GM21737 (cell line): ENCODE measurements around the gene RNU1-1.
"Not testable (repeated sequence)": the region's sequence is repeated elsewhere in the genome, so short reads cannot be mapped to it uniquely, and the experiment has no call there.

Source experiments
- ATAC-seq: cut with Tn5 transposase; IDR thresholded peaks from one replicate; pipeline ENCODE4 v1.9.1; 2021; ENCODE audit warnings: mild to moderate bottlenecking, moderate library complexity; ENCODE audit not compliant: unreplicated experiment

Gene RNU1-1

DNA sequence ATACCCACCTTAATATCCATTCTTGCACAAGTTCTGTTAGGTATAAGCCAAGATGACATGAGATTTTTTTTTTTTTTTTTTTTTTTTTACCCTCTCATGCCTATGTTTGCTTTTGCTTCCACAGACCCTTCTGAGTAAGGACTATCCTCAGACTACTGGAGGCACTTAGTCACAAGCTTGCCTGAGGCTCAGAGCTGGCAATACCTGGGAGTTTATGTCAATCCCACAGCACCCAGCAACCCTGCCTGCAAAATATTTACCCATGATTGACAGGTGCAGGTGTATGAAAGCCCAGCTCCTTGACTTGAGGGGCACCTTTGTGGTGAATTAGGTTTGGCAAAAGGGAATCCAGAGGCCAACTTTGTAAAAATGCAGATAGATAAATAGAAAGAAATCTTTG is 11.7 kb upstream of the RNU1-1 start:
- ATAC-seq = not testable (repeated sequence)

DNA sequence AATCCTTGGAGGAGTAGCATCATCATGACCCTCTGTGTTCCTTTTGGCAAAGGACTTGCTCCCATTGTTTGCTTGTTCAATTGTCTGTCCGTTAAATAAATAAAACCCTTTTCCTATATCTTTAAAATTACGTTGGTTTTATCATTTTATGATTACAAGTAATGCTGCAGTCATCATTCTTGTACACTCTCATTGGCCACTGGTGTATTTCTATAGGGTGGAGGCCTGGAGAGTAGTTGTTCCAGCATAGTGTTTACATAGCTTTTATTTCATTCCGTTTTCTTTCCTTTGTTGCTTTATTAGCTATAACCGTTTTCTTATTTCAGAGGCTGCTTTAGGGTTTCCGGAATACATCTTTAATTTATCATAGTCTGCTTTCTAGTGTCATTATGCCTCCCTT is 7.6 kb upstream of the RNU1-1 start:
- ATAC-seq = not testable (repeated sequence)

DNA sequence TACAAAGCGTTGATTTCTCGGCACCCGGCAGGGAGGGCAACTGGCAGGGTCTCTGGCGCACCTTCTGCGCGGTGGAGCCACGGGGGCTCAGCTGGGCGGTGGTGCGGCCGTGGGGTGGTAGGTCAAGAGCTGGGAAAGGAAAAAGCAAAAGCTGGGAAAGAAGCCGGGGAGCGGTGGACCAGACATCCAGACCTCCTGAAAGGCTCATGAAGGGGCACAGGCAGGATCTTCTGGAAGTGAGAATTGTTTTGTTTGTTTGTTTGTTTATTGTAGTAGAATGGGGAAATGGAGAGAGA is 7.2 kb upstream of the RNU1-1 start:
- ATAC-seq = no peak

DNA sequence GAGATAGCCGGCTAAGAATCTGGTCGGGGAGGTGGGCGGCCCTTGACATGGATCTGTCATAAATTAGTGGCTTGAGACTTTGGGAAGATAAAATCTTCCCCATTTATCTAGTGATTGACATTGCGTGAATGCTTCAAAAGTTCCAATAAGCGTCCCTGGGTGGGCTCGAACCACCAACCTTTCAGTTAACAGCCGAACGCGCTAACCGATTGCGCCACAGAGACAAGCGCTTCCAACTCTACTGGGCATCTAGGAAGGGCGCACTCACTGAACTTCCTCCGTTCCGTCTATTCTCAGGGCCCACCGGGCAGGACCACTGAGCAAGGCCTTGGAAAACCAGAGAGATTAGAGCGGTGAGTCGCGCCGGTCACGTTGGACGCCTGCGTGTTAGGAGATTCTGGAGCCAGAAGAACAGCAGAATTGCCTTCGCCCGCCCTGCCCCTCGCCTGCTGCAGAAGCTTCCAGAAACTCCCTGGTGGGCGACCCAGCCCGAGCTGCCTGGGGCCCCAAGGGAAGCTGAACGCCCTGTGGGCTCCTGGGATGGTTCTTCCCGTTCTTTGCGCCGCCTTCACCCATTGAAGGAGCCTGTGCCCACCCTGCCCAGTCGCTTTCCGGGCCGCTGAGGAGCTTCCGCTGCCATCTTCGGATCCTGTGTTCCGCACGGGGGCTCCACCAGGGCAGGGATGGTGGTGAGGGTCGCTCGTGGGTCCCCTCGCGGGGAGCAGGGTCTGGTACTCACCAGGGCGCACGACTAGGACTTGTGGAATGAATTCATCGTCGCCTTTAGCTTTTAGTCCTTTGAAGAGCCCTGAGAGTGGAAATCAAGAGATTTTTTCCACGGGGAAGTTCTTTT is 6.6 kb upstream of the RNU1-1 start:
- ATAC-seq = not testable (repeated sequence)

DNA sequence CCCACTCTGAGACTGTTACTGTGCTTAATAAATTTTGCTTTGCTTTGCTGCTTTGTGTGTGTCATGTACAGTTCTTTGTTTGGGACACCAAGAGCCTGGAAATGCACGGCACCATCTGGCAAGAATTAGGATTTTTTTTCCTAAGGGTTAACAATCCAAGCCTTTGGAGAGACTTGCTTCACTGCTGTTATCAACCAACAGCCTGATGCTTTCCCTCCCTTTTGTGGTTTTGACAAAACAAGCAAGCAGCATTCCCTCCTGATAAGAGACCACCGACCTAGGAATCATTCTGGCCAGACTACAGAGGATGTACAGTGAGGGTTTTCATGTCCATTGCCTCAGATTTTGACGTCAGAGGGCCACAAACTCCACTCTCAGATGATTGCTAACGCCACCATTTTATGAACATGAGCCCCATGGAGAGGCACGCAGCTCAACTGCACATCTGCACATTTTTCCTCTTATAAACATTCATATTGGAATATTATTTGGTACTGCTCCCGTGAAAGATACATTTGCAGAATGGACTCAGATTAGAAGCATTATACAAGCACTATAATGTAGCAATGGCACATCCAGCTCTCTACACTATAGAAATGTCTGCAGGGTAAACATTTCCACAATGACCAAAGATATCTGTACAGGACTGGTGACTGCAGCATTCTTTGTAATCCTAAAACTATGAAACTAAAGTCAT is 5.3 kb upstream of the RNU1-1 start:
- not testable (repeated sequence) for ATAC-seq

DNA sequence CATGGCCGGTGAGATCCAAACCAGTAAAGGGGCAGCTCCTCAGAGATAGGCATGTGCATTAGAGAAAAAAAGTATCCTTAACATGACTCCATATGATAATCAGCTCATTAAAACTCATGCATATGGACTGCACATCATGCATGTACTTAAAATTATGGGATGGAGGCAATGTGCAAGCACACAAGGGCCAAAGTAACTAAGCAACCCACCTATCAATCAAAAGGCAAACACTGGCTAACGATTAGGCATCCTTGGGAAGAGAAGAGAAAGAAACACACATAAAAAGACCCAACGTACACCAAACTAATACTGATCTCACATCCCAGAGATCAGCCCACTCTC is 4.8 kb upstream of the RNU1-1 start:
- not testable (repeated sequence) for ATAC-seq

DNA sequence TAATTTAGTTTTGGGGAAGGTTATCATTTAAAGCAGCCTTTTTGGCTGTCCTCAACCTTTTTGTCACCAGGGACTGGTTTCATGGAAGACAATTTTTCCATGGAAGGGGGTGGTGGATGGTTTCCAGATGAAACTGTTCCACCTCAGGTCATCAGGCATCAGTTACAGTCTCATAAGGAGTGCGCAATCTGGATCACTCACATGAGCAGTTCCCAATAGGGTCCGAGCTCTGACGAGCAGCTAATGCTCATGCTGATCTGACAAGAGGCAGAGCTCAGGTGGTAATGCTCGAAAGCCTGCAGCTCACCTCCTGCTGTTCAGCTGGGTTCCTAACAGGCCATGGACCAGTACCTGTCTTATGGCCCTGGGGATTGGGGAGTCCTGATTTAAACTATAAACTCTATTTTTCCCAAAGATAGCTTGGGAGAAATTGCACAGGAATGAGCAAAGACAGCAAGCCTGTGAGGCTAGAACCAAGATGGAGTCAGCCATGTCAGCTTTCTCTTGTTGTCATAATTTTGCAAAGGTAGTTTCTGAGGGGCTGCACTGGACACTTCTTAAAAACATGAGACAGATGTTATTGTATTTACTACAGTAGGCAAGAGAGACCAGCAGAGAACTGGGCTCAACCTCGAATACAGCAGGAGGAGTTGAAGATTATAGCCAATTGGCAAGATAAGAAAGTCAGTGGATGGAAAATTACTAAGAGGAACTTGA is 2.8 kb upstream of the RNU1-1 start:
- not testable (repeated sequence) for ATAC-seq

DNA sequence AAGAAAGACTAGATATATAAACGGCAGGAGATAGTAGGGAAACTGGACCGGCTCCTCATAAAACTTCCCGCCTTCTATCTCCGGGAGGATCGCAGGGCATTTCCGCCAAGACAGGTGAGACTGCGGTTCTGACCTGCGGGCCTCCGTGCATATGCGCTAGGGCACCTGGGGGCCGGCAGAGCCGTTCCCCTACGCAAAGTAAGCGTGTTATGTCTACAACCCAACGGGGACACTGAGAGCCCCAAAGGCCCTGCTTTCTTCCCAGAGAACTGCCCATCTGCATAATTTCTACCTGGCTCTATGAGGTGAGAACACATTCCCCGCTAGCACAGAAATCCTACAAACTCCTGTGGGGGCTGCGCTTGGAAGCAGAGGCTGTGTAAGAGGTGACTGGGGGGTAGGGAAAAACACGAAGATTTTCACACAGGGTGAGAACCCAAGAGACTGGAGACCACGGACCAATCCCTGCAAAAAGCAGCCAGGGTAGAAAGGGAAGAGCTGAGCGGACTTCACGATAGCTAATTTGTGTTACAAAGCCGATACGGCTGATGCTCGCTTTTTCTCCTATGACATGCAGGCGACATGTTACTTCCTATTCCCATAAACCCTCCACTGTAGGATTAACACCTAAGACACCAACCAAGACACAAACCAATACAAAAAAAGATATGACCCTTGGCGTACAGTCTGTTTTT is 526 bp downstream of the RNU1-1 start:
- ATAC-seq = not testable (repeated sequence)

DNA sequence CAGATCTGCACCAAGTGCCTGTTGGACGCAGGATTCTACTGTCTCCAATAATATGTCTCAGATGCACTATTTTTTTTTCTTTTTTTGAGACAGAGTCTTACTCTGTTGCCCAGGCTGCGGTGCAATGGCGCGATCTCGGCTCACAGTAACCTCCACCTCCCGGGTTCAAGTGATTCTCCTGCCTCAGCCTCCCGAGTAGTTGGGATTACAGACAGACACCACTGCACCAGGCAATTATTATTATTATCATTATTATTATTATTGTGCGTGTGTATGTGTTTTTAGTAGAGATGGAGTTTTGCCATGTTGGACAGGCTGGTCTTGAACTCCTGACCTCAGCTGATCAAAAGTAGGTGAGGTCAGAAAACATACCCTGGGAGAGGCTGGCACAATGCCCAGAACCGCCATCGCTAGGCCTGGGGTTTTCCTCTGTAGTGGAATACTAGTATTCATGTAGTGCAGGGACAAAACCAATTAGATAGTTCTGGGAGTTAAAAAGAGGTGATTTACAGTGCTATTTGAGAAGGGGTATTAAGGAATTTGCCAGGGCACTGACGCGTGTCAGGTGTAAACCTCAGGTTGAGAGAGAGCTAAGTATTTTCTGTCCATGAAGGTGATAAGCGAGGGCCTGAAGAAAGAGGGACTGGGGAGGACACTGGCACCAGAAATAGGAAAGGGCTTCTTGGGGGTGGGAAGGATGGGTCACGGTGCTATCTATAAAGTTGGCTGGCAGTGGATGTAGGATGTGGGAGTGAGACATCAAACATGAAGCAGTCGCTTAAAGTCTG is 1.3 kb downstream of the RNU1-1 start:
- ATAC-seq = not testable (repeated sequence)

DNA sequence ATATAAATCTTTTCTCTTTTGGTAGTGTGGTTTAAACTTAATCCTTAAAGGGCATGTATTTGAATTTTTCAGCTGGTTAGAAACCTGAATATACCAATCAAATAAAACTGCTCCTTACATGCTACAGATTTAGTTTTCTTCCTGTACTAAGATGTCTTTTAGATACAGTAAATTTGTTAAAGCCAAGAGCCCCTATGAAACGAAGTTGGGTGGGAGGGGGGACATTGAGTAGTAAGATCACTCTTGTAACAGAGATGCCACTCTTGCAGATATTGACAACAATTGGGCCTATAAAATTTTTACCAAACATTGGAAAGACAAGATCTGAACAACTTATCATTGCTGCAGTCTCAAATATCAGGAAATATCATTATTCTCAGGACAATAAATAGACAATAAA is 2.2 kb downstream of the RNU1-1 start:
- not testable (repeated sequence) for ATAC-seq

DNA sequence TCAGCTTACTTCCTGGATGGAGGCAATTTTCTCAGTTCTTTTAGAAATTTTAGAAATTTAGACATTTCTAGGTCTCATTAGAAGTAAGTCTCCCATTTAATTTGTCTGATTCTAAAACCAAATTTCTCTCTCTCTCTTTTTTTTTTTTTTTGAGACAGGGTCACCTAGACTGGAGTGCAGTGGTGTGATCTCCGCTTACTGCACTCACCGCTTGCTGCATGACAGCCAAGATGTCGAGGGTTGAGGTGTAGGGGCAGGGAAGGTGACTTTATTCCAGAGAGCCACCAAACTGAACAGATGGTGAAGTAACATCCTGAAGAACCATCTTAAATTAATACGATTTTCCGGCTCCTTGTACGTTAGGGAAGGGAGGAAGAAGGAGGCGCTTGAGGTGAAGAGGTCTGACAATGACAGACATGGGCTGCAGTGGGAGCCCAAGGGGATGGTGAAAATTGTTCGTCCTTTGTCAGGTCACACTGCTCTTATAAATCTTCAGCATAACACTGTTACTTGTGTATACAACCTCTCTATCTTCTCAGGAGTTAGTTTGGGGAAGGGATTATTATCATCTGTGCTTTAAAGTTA is 5.1 kb downstream of the RNU1-1 start:
- ATAC-seq = not testable (repeated sequence)

DNA sequence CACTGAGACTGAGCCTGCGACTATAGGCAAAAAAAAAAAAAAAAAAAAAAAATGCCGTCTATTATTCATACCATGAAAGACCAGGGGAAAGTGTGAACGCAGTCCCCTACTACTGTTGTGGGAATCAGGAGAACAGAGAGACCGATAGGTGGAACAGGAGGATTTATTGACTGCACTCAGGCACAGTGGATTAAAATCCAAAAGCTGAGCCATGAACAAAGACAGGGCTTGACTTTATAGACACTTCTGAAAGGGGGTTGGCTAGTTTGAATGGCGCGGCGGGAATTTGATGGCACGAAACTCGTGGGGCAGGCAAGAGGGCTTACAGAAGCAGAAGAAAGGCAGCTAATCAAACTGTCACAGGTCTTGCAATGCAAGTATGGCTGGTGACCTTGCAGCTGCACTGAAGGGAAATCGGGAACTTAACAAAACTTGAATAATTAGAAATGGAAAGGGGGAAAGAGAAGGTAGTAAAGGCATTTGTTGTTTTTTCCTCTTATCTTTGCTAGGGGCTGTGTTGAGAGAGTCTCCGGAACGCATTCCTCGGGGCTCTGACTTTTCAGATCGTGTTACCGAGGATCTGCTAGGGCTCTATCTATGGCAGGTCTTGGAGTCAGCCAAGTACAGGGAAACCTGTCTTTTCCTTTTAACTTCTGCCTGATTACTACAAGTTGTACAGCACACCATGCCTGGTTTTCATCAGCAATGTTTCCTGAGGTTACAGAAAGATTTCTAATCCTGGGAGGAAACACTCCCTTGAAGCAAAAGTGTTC is 7.5 kb downstream of the RNU1-1 start:
- ATAC-seq = not testable (repeated sequence)

DNA sequence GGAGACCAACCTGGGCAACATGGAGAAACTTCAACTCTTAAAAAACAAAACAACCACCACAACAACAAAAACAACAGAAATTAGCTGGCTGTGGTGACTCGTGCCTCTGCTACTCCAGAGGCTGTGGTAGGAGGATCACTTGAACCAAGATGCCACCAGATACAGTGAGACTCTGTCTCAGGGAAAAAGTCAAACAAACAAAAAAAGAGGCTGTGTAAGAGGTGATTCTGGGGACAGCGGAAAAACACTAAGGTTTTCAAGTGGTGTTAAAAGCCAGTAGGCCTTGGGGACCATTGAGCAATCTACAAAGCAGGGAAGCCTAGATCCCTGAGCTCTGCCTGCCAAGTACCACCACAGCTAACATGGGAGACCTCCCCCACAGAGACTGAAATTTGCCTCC is 8.2 kb downstream of the RNU1-1 start:
- not testable (repeated sequence) for ATAC-seq

DNA sequence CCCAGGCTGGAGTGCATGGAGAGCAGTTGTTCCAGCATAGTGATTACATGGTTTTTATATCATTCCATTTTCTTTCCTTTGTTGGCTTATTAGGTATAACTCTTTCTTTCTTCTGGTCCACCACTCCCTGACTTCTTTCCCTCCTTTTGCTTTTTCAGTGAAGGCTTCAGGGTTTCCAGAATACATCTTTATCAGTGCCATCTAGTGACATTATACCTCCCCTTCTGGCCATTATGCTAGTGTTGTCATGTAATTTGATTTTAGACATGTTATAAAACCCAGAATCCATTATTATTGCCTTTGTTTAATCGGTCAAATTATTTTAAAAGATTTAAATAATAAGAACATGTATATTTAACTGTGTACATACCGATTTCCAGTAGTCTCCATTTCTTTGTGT is 10.6 kb downstream of the RNU1-1 start:
- ATAC-seq = no peak

DNA sequence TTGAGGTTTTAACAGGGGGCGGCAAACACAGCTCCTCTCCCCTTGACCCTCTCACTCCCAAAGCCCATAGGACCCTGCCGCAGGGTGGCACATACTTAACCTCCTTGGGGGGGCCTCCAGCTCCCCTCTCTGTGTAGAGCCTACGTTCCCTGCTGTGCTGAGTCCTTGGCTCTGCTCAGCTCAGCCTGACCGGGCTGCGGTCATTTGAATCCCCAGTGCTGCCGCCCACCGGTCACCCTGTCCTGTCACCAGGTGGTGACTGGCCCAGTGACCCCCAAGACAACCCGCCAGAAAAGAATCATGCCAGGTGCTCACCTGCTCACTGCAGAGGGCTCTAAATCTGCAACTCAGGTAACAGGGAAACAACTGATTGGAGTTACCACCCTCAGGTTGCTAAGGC is 12.6 kb downstream of the RNU1-1 start:
- ATAC-seq = not testable (repeated sequence)

DNA sequence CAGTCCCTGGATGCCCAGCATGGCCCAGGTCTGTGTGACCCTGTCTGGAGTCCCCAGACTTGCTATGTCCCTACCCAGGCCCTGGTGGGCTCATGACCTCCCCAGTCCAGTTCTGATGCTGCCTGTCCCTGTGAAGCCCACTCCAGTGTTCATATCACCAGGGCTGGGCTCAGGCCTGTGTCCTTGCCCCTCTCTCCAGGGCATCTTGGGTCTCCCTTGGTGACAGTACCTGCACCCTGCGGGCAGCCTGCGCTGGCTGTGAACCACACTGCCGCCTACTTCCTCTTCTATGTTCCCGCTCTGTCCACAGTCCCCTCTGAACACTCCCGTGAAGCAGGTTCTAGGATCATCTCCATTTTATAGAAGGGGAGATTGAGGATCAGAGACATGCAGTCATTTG is 13.1 kb downstream of the RNU1-1 start:
- ATAC-seq = not testable (repeated sequence)

DNA sequence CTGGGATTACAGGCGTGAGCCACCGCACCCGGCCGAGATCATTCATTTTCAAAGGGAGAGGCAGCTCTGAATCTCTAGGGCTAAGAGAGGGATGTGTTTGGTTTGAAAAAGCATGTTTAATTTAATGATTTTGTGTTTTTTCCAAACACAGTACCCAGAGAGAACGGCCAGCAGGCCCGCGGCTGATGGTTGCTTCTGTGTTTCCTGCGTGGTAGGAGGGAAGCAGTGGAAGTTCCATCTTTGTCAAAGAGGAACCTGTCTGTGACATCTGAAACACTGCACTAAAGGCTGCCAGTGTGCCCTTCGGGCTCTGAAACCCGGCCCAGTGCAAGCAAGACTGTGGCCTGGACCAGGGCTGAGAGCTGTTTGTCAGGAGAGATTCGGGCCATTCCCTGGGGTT is 13.6 kb downstream of the RNU1-1 start:
- ATAC-seq = not testable (repeated sequence)

DNA sequence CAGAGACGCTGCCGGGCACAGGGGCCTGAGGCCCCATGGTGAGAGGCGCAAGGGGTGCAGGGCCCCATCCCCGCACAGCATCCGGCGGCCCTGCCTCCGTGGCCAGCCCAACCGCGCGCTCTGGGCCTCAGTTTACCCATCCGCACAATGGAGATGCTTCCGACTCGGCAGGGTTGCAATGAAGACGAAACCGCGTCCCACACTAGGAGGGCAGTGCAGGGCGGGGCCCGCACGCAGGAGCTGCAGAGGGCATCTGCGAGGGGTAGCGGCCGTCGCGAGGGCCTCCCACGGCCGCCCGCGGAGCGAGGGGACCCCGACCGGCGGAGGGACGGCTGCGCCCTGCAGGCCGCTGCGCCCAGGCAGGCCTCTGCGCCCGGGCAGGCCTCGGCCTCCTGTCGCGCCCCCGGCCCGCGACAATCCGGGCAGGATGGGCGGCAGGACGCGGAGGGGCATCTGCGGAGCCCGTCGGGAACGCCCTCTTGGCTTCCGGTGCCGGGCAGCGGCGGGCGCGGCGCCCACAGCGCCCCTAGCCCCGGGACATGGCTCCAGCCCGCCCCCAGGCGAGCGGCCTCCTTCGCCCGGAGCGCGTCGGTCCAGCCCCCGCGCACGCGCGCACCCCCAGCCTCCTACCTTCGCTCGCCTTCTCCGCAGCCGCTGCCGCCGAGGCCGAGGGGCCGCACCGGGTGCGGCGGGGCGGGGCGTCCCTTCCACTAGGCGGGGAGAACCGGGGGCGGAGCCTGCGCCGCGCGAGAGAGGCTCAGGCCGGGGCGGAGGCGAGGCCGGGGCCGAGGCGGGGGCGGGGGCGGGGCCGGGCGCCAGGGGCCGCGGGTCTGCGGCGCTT is 15.3 kb downstream of the RNU1-1 start:
- peak; percentile 75 for ATAC-seq
